GM19238 (cell line): ENCODE results near the gene ST6GALNAC4.
"Not testable (repeated sequence)": the region's sequence is repeated elsewhere in the genome, so short reads cannot be mapped to it uniquely, and the experiment has no call there.

Source experiments
- DNase-seq: peaks from one replicate; pipeline ENCODE4 v3.0.0; 2011; ENCODE audit warnings: low spot score; ENCODE audit not compliant: insufficient read length

Gene ST6GALNAC4

GRCh38 chr9:127871531-127871930, 45.3 kb downstream of the ST6GALNAC4 start:
- DNase-seq = no peak

- no peak for DNase-seq
These were observed 46.0 kb downstream of the ST6GALNAC4 start for GRCh38 chr9:127870887-127871286.

- DNase-seq = not testable (repeated sequence)
These were observed 46.7 kb downstream of the ST6GALNAC4 start for GRCh38 chr9:127870153-127870491.

- DNase-seq = peak; percentile 97
These were observed 47.3 kb downstream of the ST6GALNAC4 start for GRCh38 chr9:127869310-127870152.

GRCh38 chr9:127868278-127868902, 48.5 kb downstream of the ST6GALNAC4 start:
- DNase-seq = no peak

GRCh38 chr9:127867356-127868277, 49.2 kb downstream of the ST6GALNAC4 start:
- DNase-seq = no peak

- DNase-seq = no peak
These were observed 50.3 kb downstream of the ST6GALNAC4 start for GRCh38 chr9:127866535-127866934.

GRCh38 chr9:127865645-127866464, 51.0 kb downstream of the ST6GALNAC4 start:
- DNase-seq = no peak

GRCh38 chr9:127863191-127863621, 53.6 kb downstream of the ST6GALNAC4 start:
- no peak for DNase-seq

- peak; percentile 59 for DNase-seq
These were observed 54.5 kb downstream of the ST6GALNAC4 start for GRCh38 chr9:127862075-127863011.

- DNase-seq = no peak
These were observed 56.1 kb downstream of the ST6GALNAC4 start for GRCh38 chr9:127860779-127861178.

- no peak for DNase-seq
These were observed 56.6 kb downstream of the ST6GALNAC4 start for GRCh38 chr9:127860260-127860659.

- no peak for DNase-seq
These were observed 58.8 kb downstream of the ST6GALNAC4 start for GRCh38 chr9:127858041-127858512.
